Esophagus muscularis mucosa (tissue), 4 donors: ENCODE measurements around the gene SAV1. TPM values are rescaled to one million over a fixed set of nuclear protein-coding genes. Genes with fewer than 3 reads are reported as not detected.

ENCODE experiments used
- DNase-seq: peaks from one replicate; pipeline ENCODE4 v3.0.0-alpha.2; 2017; ENCODE audit errors: extremely low spot score
- H3K27ac ChIP-seq, 4 donors: fragments of 200-600 bp; sonication (generic); replicated peaks in 1 of 4; 1 replicate in 3 of 4; 2 replicates in 1 of 4; pipeline ENCODE4 v1.5.1; 2016 to 2019; ENCODE audit warnings: mild to moderate bottlenecking in 1 of 4
- H3K27me3 ChIP-seq, 4 donors: fragments of 200-600 bp; sonication (generic); one replicate each; pipeline versions ENCODE4 v1.5.1 to v1.6.0; 2016 to 2019
- H3K36me3 ChIP-seq, 4 donors: fragments of 200-600 bp; sonication (generic); one replicate each; pipeline ENCODE4 v1.5.1; 2016 to 2019
- H3K4me1 ChIP-seq, 4 donors: fragments of 200-600 bp; sonication (generic); one replicate each; pipeline ENCODE4 v1.5.1; 2016 to 2019
- H3K4me3 ChIP-seq, 4 donors: fragments of 200-600 bp; sonication (generic); 1 replicate in 2 of 4; 2 replicates in 2 of 4; pipeline ENCODE4 v1.5.1; 2016 to 2019; ENCODE audit warnings: mild to moderate bottlenecking in 4 of 4, moderate library complexity in 1 of 4
- H3K9me3 ChIP-seq, 4 donors: fragments of 200-600 bp; sonication (generic); 1 replicate in 3 of 4; 2 replicates in 1 of 4; pipeline ENCODE4 v1.5.1; 2016 to 2019
- CTCF ChIP-seq, 3 experiments: fragments of 200-600 bp in 2 of 3; fragments of 450-650 bp in 1 of 3; sonication (generic) in 2 of 3; IDR thresholded peaks; one replicate each; pipeline ENCODE4 v1.5.1; 2017 to 2019; ENCODE audit warnings: antibody characterized with exemption in 3 of 3, mild to moderate bottlenecking in 2 of 3, moderate library complexity in 1 of 3
- EP300 ChIP-seq: sonication (generic); formaldehyde crosslinking; IDR thresholded peaks from one replicate; pipeline ENCODE4 v1.6.1; 2017; ENCODE audit warnings: antibody characterized with exemption
- POLR2A ChIP-seq: fragments of 450-650 bp; IDR thresholded peaks from one replicate; pipeline ENCODE4 v1.6.1; 2017; ENCODE audit warnings: antibody characterized with exemption, moderate library complexity, mild to moderate bottlenecking, low read depth
- POLR2AphosphoS5 ChIP-seq, 2 donors: sonication (generic); formaldehyde crosslinking; IDR thresholded peaks; one replicate each; pipeline ENCODE4 v1.6.1; 2017; ENCODE audit warnings: antibody characterized with exemption in 2 of 2
- WGBS: methylation state at CpG from one replicate; pipeline ENCODE4 v1.1.5; 2018; 5-methylcytosine and 5-hydroxymethylcytosine counted together
- intact Hi-C: fragments of 100-400 bp; cut with DNase I; formaldehyde crosslinking; loops from one replicate; pipeline ENCODE4 v1.15.1; 2023
- total RNA-seq, 4 donors: library from RNA; depleted of rRNA; stranded (reverse); fragments of >200 nt; gene quantifications; one replicate each; pipeline versions ENCODE4 v1.1.0 to v1.2.1, GENCODE V29; 2016

The SAV1 gene
- total RNA-seq, 4 donors from 2014 or later: 34.5 to 48.5 (median 40.2) TPM

GRCh38 chr14:50622978-50623377 lies 45.1 kb downstream of the SAV1 start:
- DNase-seq: no peak
- no peaks in the 10 kb centered on the region for H3K4me1 ChIP-seq
- no peaks in the 10 kb centered on the region for H3K9me3 ChIP-seq
- no peak for TF ChIP-seq CTCF (IDR thresholded peaks at IDR 0.05)
- TF ChIP-seq POLR2A: no peak
- no peak for TF ChIP-seq EP300
- no peak for TF ChIP-seq POLR2AphosphoS5 (IDR thresholded peaks at IDR 0.05)
- intact Hi-C loops: no loop called here
- no peak overlapping the region for H3K27ac ChIP-seq
- no peaks in the 10 kb centered on the region for H3K27me3 ChIP-seq
- 82% methylated on average over 1 of the region's 1 CpG for WGBS
- peaks cover 0 to 48% (median 15%) of the 10 kb centered on the region in 4 donors for H3K36me3 ChIP-seq
- no peak overlapping the region for H3K4me3 ChIP-seq

- Histone ChIP-seq H3K27me3 (no peaks in the 10 kb centered on the region), H3K27ac (no peak overlapping the region), H3K36me3 (peaks cover 0 to 49% (median 9%) of the 10 kb centered on the region in 4 donors), H3K9me3 (no peaks in the 10 kb centered on the region), H3K4me1 (no peaks in the 10 kb centered on the region), H3K4me3 (no peak overlapping the region)
- TF ChIP-seq EP300: no peak
- no peak for TF ChIP-seq POLR2A
- no peak for TF ChIP-seq POLR2AphosphoS5 (IDR thresholded peaks at IDR 0.05)
- TF ChIP-seq CTCF (IDR thresholded peaks at IDR 0.05): no peak
- WGBS: 81% methylated on average over 4 of the region's 4 CpGs
- intact Hi-C loops: no loop called here
- DNase-seq: no peak
Observed at GRCh38 chr14:50620341-50620740, 47.8 kb downstream of the SAV1 start.

GRCh38 chr14:50619569-50620141 lies 48.5 kb downstream of the SAV1 start:
- intact Hi-C loops: loop anchor here (2.0 kb wide), 1 partner anchor 95 kb away; no protein-coding TSS in a partner anchor
- no peak overlapping the region for H3K27ac ChIP-seq
- DNase-seq: no peak
- H3K36me3 ChIP-seq: peaks cover 0 to 51% (median 6%) of the 10 kb centered on the region in 4 donors
- no peaks in the 10 kb centered on the region for H3K9me3 ChIP-seq
- H3K27me3 ChIP-seq: no peaks in the 10 kb centered on the region
- no peak overlapping the region for H3K4me3 ChIP-seq
- H3K4me1 ChIP-seq: no peaks in the 10 kb centered on the region
- TF ChIP-seq CTCF (IDR thresholded peaks at IDR 0.05) (peak; percentile 36 to 56 (median 41)), POLR2A (no peak)
- 92% methylated on average over 5 of the region's 5 CpGs for WGBS

GRCh38 chr14:50616275-50616674 lies 51.8 kb downstream of the SAV1 start:
- no peaks in the 10 kb centered on the region for H3K27me3 ChIP-seq
- H3K27ac ChIP-seq: no peak overlapping the region
- intact Hi-C loops: no loop called here
- no peaks in the 10 kb centered on the region for H3K4me1 ChIP-seq
- TF ChIP-seq EP300 (no peak), CTCF (IDR thresholded peaks at IDR 0.05) (no peak), POLR2AphosphoS5 (IDR thresholded peaks at IDR 0.05) (no peak), POLR2A (no peak)
- no peak overlapping the region for H3K4me3 ChIP-seq
- H3K9me3 ChIP-seq: no peaks in the 10 kb centered on the region
- 92% methylated on average over 2 of the region's 2 CpGs for whole genome bisulfite sequencing
- DNase-seq: no peak
- H3K36me3 ChIP-seq: peaks cover 0 to 37% (median 3%) of the 10 kb centered on the region in 4 donors

GRCh38 chr14:50615552-50615951 lies 52.6 kb downstream of the SAV1 start:
- peaks cover 0 to 37% (median 3%) of the 10 kb centered on the region in 4 donors for H3K36me3 ChIP-seq
- DNase-seq: no peak
- no peaks in the 10 kb centered on the region for H3K27me3 ChIP-seq
- H3K27ac ChIP-seq: no peak overlapping the region
- intact Hi-C loops: no loop called here
- no peaks in the 10 kb centered on the region for H3K4me1 ChIP-seq
- 93% methylated on average over 2 of the region's 2 CpGs for WGBS
- no peak overlapping the region for H3K4me3 ChIP-seq
- TF ChIP-seq EP300: no peak
- TF ChIP-seq POLR2A: no peak
- H3K9me3 ChIP-seq: no peaks in the 10 kb centered on the region
